Measurements from ENCODE around the gene NDUFB11.

NDUFB11 gene

GRCh38 chrX:47144626-47145394 lies at the start of gene NDUFB11, which contains the start of gene RBM10:
TSS of gene NDUFB11 (minus strand) at chrX:47144702. CDS start at chrX:47144679, 23 bp downstream.
TSS of gene RBM10 (plus strand) at chrX:47145221. CDS start at chrX:47147482, 2,261 bp downstream.
- DNase-seq, result peak; percentile 90

GRCh38 chrX:47193475-47194193 lies 49.1 kb upstream of the NDUFB11 start, which contains the start of gene UBA1:
TSS of gene UBA1 (plus strand) at chrX:47193829. CDS start at chrX:47198803, 4,974 bp downstream.
- peak; percentile 79 for DNase-seq

DNA sequence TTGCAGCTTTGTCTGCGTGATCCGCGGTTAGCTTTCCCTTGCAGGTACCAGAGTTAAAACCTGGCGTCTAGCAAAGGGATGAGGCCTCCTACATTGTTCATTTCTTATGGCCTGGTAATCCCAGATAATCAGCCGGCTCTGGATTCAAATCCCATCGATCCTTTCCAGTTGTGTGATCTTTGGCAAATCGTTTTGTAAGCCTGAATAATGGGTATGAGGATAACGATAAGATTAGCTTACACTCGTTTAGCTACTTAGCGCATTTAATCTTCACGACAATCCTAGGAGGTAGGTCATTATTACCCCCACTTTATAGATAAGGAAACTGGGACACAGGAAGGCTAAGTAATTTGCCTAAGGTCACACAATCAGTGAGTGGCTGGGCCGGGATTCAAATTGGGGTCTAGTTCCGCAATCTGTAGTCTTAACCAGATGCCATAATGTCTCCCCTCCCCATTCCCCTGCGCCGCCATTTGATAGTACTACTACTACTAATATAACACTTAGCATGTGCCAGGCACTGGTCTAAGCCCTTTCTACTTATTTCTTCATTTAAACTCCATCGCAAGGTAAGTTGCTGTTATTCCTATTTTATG lies 47.4 kb upstream of the NDUFB11 start:
- no peak for DNase-seq

GRCh38 chrX:47191331-47191730 lies 46.8 kb upstream of the NDUFB11 start:
- DNase-seq, result peak; percentile 9

DNA sequence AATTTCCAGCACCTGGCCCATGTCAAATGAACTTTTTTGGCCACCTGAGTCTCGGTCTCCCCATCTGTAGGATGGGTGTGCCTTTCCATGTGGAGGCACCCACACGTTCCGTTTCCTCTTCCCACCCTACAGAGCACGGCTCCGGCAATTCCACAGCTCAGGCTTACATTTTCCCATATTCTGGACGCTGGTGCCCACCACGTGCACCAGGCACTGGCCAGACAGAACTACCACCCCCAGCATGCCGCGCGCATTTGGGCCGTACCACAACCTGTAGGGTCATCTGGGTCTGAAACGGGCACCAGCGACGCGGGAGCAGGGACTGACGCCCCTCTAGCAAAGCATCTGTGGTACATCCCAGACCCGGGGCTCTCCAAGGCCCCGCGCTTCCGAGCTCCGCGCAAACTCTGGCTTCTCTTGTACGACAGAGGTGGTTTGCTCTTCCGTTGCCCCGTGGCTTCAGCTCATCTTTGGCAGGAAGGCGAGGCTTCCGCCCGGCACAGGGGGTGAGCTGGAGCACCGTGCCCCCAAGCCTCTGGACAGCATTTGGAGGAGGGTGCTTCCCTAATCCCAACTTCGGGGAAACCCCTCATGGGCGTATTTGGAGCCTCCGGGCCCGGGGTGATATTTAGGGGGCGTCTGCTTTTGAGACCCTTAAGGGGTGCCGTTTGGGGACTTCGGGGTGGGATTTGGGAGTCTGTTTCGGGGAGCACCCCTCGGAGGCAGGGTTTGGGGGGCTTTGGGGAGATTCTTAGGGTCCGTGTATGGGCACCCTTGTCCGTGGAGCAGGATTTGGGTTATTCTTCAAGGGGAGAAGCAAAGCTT lies 46.2 kb upstream of the NDUFB11 start:
- DNase-seq, result peak; percentile 78

GRCh38 chrX:47189906-47190305 lies 45.4 kb upstream of the NDUFB11 start:
- no peak for DNase-seq

- DNase-seq, result no peak
Measured at GRCh38 chrX:47187106-47187677, 42.7 kb upstream of the NDUFB11 start.

GRCh38 chrX:47186096-47186740 lies 41.7 kb upstream of the NDUFB11 start:
- no peak for DNase-seq

GRCh38 chrX:47185241-47185640 lies 40.7 kb upstream of the NDUFB11 start:
- no peak for DNase-seq

GRCh38 chrX:47184486-47184885 lies 40.0 kb upstream of the NDUFB11 start:
- no peak for DNase-seq

DNA sequence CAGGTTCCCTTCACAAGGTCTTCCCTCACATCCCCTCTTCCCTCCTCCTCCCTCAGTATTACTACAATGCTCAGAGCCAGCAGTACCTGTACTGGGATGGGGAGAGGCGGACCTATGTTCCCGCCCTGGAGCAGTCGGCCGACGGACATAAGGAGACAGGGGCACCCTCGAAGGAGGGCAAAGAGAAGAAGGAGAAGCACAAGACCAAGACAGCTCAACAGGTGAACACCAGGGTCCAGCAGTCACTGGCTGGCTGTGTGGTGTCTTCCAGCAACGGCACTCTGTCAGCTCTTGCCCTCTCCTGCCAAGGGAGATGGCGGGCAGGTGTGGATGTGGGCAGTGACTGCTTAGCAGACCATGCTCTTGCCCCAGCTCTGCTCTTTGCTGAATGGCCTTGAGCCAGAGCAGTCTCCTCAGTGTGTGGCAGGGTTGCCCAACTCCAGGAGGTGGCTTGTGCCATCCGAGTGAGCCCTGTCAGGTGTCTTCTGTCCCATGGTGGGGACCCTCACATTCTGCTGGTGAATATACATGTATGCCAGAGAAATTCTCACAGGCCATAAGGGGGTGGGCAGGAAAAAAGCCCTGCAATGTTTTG lies 37.7 kb upstream of the NDUFB11 start:
- no peak for DNase-seq

DNA sequence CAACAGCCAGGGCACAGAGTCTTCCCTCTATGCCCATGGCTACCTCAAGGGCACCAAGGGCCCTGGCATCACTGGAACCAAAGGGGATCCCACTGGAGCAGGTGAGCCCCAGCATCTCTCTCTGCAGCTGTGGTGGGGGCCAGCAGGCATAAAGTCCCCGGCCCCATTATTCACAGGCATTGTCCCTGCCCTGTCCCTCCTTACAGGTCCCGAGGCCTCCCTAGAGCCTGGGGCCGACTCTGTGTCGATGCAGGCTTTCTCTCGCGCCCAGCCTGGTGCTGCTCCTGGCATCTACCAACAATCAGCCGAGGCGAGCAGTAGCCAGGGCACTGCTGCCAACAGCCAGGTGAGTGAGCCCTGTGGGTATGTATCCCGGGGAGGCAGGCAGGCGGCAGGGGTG lies 36.8 kb upstream of the NDUFB11 start:
- DNase-seq, result no peak

DNA sequence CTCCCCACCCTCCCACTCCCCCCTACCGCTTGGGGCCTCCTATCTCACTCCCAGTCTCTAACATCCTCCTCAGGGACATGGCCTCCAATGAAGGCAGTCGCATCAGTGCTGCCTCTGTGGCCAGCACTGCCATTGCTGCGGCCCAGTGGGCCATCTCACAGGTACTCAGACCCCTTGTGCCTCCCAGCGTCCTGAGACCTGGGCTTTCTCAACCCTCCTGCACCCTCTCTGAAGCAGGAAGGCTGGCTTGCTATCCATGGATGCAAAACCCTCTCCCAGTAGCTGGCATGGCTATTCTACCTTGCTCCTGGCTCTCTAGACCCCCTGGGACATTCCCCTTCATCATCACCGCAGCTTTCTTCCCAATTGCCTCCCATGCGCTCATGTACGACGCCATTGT lies 35.8 kb upstream of the NDUFB11 start:
- DNase-seq, result no peak

DNA sequence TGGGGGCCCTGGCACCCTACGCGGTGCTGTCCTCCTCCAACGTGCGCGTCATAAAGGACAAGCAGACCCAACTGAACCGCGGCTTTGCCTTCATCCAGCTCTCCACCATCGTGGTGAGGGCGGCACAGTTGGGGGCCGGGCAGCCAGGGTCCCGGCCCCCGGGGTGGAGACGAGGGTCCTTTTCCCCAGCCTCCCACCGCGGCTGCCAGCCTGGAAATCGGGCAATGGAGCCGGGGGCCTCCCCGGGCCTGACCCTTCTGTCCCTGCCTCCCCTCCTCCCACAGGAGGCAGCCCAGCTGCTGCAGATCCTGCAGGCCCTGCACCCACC lies 35.4 kb upstream of the NDUFB11 start:
- DNase-seq, result no peak

GRCh38 chrX:47179221-47179927 lies 34.9 kb upstream of the NDUFB11 start:
- DNase-seq, result no peak

- DNase-seq, result no peak
Measured at GRCh38 chrX:47178337-47178736, 33.8 kb upstream of the NDUFB11 start.

GRCh38 chrX:47177079-47177478 lies 32.6 kb upstream of the NDUFB11 start:
- no peak for DNase-seq

- no peak for DNase-seq
Measured at GRCh38 chrX:47176101-47176740, 31.7 kb upstream of the NDUFB11 start.

GRCh38 chrX:47175588-47175980 lies 31.1 kb upstream of the NDUFB11 start:
- DNase-seq, result no peak

DNA sequence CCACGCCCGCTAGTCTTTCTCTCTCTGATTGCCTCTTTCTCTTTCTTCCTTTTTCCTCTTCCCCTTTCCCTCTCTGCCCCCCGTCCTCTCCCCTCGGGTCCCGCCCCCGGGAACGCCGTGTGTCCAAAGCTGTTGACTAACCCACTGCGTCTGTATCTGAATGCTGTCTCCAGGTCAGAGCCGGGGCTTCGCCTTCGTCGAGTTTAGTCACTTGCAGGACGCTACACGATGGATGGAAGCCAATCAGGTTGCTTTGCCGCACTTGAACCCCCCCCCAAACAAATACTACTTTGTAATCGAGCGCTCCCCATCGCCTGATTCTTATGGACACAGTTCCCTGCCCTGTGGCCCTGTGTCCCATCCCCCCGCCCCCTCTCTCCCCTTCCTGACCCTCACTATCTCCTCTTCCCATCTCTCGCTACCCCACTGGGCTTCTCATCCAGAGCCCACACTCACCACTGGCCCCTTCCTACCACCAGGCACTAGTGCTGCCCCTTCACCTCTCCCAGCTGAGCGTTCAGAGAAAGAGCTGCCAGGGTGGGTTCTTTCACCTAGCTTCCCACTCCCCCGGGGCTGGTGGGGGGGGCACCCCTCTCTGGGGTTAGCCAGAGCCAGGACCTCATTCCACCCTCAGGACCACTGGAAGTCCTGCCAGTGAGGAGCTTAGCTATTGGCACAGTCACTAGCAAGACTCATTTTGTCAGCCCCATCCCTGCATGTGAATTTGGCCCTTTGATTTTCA lies 30.5 kb upstream of the NDUFB11 start:
- DNase-seq, result no peak
